Measurements from ENCODE around the gene PLCL2.

- no peak for TF ChIP-seq CTCF (conservative IDR thresholded peaks at IDR 0.05 in 1 of 2, IDR thresholded peaks at IDR 0.05 in 1 of 2; ENCODE audit: extremely low read depth in 1 of 2, insufficient read depth in 1 of 2, low read depth in 1 of 2, low read length in 2 of 2)
- no peak for TF ChIP-seq EZH2 (IDR thresholded peaks at IDR 0.05; ENCODE audit: borderline replicate concordance, low read length)
Observed at GRCh38 chr3:17050071-17050470, 165.3 kb downstream of the PLCL2 start.

Data from mammary epithelial cell (primary cell).